Non-pigmented ciliary epithelial cell (primary cell): Measurements from ENCODE around the gene TMEM135.

ENCODE experiments used
- DNase-seq: peaks from one replicate; pipeline ENCODE4 v3.0.0-alpha.2; 2010; ENCODE audit warnings: low read depth

TMEM135 gene

DNA sequence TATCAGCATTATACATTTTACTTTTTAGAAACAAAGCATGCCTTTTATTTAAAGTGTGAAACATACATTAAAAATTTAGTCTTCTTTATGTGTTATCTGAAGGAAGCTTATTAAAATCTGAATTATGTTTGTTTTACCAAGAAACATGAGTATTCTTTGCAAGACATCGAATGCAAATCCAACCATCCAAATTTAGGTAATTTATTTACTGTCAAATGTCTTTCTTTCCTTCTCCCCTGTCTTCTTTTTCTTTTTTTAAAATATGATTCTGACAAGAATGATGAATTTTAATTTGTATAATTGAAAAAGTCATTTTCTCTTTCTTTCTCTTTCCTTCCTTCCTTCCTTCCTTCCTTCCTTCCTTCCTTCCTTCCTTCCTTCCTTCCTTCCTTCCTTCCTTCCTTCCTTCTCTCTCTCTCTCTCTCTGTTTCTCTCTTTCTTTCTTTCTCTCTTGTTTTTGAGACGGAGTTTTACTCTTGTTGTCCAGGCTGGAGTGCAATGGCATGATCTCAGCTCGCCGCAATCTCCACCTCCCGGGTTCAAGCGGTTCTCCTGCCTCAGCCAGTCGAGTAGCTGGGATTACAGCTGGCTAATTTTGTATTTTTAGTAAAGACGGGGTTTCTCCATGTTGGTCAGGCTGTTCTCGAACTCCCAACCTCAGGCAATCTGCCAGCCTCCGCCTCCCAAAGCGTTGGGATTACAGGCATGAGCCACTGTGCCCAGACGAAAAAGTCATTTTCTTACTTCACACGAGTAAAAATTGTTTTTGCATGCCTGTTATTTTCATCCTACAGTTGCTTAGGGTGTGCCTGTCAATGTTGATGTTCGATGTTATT is 157.5 kb downstream of the TMEM135 start:
- no peak for DNase-seq

DNA sequence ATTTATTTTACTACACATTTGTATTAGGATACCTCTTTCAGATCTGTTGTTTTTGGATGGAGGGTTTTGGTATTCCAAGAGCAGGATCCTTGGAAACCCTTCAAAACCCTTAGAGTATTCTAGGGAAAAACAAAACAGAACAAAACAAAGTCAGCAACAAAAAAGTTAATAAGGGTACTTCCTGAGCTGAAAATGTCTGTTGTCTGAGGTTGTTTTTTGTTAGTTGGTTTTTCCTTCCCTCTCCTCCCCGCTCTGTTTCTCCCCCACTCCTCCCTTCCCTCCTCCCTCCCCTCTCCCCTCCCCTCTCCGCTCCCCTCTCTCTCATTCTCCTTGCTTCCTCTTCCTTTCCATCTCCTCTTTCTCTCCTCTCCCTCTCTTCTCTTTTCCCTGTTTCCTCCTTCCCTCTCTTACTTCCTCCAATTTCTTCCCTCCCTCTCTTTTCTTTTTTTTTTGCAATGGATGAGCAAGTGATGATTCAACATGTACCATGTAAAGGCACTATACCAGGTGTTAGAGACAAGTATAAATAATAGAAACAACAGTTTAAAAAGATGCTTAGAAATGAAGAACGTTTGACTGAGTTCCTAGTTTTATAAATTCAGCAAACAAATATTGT is 160.6 kb downstream of the TMEM135 start:
- no peak for DNase-seq

DNA sequence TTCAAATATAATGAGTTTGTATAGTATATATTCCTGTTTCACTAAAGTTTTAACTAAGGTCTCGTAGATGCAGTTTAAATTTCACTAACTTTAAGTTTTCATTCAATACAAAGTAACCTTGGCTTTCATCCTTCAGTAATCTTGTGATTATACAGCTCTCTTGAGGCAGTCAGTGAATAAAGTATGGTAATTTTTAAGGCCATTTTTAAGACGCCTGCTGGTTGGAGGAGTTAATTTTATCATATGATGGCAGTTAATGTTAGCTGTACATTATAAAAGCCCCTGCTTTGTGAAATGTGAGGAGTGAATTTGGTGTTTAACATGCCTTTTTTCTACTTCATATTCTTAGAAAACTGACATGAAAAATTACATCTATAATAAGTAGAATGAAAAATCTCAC is 163.6 kb downstream of the TMEM135 start:
- no peak for DNase-seq

DNA sequence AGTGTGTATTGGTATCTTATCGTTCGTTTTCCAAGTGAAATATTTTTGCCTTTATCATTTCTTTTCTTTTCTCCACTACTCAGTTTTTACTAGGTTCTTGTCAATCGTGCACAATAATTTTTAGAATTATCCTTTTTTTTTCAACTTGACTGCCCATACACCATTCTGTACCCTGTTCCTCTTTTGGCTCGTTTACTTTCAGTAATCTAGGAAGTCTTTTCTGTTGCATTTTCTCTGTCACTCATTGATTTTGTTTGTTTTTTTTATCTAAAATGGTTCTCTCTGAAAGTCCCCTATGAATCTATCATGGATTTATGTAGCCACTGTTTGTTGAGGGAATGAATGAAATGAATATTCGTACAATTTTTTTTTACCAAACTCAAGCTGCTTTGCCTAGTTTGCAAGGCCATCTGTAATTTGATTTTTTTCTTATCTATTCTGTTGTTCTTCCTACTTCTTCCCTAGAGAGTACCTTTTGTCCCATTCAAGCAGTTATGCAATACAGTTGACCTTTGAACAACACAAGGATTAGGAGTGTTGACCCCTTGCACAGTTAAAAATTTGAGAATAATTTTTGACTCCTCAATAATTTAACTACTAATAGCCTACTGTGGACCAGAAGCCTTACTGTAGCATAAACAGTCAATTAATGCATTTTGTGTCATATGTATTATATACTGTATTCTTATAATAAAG is 166.3 kb downstream of the TMEM135 start:
- no peak for DNase-seq

DNA sequence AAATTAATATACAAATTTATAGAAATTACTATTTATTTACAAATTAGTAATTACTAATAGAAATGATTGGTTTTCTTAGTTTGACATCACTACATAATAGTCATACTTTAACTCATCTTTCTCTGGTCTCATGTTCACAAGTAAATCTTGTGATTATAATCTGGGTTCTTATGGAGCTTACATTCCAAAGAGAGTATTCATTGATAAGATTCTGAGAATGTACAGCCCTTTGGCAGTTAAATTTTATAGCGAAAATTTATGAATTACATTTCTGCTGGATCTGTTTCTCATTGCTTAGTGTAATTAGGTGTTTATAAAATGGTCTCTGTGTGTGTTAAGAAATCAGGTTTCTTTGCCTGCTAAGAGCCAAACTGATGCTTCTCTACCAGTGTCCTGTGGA is 175.2 kb downstream of the TMEM135 start:
- DNase-seq = no peak

DNA sequence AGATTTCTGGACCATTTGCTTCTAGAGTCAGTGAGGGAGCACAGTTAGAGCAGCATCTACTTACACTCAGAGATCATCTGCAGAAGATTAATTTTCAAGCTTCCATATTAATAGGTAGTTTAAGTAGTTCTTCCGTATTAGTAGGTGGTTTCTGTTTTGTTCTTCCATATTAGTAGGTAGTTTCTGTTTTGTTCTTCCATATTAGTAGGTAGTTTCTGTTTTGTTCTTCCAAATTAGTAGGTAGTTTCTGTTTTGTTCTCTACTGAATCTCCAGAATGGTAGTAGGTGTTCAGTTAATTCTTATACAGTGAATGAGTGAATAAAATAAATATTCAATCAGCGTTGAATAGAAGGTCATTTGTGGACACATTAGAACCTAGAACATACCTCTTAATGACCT is 175.7 kb downstream of the TMEM135 start:
- no peak for DNase-seq

DNA sequence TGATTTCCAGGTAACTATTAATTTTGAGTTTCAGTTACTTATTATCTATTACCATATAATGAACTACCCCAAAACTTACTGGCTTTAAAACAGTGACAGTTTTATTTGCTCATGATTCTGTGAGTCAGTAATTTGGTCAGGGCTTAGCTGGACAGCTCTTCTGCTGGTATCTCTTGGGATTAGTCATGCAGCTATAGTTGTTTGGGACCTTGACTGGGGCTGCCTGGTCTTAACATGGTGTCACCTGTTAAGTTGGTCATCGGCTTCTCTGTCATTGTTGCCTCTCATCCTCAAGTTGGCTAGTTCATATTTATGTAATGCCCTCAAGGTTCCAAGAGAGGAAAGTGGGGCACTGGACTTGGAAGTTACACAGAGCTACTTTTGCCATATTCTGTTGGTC is 177.5 kb downstream of the TMEM135 start:
- DNase-seq = no peak

DNA sequence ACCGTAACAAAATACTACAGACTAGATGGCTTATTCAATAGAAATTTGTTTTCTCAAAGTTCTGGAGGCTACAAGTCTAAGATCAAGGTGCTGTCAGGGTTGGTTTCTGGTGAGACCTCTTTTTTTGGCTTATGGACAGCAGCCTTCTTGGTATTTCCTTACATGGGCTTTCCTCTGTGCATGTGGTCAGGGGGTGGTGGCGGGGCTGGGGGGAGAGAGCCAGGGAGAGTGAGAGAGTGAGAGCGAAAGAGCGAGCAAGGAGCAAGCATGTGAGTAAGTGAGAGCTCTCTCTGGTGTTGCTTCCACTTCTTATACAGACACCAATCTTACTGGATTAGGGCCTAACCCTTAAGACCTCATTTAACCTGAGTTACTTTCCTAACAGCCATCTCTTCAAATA is 181.5 kb downstream of the TMEM135 start:
- DNase-seq = no peak

DNA sequence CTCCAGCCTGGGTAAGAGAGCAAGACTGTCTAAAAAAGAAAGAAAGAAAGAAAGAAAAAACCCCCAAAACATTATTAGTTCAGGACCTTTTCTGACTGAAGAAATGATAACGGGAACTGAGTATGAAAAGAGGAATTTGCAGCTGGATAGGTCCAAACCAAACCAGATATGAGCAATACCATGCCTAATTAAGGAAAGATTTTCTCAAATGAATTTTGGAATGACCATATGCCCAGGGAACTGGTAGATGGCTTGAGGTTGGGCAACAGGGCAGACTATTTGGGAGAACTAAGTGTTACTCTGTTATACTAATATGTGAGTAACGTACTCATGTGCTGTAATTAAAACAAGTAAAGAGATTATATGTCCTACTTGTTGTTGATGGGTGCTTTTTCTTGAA is 186.1 kb downstream of the TMEM135 start:
- DNase-seq = no peak

DNA sequence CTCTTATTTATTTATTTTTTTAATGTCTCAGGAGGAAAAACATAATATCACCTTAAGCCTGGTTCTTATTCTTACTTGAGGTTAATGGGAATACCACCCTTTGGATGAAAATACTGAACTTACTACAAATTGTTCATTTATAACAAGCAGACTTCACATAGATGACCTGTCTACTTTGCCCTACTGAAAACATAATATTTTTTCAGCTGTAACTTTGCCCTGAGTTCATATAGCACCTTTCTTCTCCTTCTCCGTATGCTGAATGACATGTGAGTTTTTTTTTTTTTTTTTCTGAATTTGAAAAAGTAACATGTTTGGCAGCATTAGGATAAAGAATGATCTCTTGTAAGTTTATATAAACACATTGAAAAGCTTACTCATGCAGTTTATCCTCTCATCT is 186.8 kb downstream of the TMEM135 start:
- no peak for DNase-seq

DNA sequence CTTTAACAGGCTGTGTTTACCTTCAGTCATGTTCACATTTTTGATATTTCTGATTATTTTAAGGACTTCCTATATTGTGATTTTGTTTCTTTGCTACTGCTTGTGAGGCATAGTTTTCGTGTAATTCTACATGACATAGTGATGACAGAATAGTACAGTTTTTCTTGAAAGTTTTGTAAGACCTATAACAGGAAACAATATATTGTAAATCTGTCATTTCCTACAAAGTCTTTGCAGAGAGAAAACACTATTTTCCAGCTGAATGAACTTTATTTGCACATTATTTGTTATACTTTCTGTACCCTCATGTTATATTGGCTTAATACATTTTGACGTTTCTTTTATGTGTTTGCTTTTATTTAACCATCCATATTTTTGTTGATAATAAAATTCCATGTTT is 191.1 kb downstream of the TMEM135 start:
- DNase-seq = no peak

DNA sequence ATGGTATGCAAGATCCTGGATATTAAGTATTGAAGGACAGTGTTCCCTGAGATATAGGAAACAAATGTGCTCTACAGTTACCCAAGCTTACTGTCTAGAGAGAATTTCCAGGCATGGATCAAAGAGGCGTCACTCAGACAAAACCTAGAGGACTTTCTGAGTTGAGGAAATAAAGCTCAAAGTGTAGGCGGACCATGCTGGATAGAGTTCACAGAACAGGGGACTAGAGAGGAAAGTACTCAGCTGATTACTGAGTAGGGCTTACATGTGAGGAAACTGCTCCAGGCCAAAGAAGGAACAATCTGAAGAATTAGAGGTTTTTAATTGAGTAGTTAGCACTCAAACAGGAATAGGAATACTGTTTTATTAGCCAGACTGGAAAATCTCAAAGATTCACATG is 193.3 kb downstream of the TMEM135 start:
- DNase-seq = no peak

DNA sequence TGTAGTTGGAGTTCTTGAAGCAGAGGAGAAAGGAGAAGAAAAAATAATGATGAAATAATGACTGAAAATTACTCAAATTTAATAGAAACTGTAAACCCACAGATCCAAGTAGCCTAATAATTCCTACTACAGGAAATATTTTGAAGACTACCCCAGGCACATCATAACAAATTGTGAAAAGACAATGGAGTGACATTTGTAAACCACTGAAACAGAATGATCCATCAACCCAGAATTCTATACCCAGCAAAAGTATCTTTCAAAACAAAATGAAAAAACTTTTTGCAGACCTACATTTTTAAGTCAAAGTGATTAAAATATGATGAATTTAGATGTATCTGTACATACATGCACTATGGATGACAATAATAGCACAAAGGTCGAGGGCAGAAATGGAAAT is 194.6 kb downstream of the TMEM135 start:
- DNase-seq = no peak

DNA sequence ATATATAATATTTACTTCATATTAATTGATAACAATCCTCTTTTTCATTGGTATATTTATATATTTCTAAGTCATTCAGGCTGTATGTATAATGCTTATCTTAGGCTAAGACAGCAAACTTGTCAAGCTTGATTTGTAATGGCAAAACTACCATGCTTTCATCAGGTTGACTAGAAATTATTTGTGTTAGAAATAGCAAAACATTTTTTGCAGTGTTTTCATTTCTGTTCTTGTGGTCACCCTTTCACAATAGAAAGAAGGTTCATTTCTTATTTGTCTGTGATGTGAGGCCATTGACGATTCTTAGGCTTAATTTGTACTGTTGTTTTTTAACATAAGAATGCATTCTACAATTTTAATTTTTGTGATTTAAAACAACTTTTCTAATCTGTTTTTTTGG is 197.6 kb downstream of the TMEM135 start:
- no peak for DNase-seq

DNA sequence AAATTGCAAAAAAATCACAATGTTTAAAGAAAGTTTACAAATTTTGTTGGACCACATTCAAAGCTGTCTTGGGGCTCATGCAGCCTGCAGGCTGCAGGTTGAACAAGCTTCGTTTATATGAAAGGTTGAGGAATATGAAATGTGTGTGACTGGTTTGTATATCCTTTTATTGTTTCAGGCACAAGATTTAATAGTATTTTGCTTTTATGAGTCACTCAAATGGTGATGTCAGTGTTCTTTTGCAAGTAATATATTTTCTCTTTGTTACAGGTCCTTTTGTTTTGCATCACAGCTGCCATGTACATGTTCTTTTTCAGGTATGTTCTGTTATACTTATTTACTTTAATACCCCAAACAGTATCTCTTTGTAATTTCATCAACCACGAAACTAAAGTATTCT is 198.6 kb downstream of the TMEM135 start:
- DNase-seq = no peak

DNA sequence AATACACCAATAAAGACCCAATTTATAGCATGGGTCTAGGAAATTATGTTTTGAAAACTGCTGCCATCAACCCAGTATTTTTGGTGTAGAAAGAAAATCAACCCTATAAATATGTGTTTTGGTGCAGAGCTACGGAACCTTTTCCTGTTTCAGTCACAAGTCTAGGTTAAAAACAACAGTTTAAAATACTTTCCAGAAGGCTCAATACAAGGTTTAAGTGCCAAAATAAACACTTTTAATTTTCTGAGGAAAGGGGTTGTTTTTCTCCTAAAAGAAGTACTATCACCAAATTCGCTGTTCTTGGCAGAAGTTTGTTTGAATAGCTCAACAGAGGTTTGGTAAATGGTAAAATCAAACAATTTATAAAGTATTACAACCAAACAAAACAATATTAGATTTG is 201.3 kb downstream of the TMEM135 start:
- no peak for DNase-seq

DNA sequence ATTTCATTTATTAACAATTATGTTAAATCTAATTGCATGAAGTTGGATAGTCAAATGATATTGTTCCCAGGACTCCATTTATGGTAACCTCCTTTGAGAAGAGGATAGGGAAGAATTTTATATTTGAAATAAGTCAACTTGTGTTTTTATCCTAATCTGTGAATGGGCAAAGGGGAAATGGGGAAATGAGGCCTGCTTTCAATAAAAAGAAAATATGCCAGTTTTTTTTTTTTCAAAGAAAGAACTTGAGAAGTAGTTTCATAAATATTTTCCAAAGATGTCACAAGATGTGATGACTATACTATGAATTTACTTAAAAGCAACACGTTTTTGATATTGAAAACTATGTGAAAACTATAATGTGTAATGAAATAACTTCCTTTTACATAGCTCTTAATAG is 201.8 kb downstream of the TMEM135 start:
- DNase-seq = no peak

DNA sequence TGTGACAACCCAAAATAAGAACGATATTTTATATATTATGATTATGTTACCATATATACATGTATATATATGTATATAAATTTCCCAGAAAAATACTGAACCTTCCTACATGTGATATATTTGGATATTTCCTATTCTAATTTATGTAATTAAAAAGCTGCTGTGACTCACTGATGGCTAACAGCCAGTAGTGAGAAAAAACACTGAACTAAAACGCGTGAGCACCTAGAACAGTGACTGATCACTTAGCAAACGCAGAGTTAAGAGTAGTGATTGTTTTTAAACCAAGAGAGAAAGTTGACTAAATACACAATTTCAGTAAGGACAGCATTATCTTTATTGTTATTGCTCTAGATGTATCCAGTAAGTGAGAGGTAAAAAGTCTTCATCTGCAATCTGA is 213.8 kb downstream of the TMEM135 start:
- no peak for DNase-seq

DNA sequence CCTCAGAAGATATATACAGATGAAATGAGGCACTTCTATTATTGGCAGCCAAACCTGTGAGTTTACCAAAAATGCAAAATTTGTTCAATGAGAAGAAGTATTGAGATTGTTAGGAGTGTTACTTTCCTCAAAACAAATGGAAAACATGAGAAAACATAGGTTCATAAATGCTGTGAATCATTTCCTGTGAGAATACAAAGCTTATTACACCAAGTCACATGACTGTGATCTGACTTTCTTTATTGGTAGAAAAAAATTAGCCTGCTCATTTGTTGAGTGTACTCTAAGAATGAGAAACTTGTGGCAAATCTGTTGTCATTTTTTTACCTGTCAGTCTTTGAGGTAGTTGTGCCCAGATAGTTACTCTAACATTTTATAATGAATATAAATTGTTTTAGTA is 215.1 kb downstream of the TMEM135 start:
- DNase-seq = no peak

DNA sequence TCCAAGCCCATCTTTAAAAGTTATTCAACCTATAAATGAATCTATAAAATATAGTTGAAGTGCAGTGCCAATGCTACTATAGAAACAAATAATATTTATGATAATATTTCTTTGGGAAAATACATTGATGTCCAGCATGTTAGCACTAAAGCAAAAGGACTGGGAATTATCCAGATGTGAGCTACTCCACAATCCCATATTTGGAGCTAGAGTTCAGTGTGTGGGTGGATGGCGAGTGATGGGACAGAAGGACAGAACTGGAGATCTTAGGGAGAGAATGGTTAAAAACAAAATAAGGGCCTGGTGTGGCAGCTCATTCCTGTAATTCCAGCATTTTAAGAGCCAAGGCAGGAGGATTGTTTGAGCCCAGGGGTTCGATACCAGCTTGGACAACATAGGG is 216.8 kb downstream of the TMEM135 start:
- DNase-seq = no peak

DNA sequence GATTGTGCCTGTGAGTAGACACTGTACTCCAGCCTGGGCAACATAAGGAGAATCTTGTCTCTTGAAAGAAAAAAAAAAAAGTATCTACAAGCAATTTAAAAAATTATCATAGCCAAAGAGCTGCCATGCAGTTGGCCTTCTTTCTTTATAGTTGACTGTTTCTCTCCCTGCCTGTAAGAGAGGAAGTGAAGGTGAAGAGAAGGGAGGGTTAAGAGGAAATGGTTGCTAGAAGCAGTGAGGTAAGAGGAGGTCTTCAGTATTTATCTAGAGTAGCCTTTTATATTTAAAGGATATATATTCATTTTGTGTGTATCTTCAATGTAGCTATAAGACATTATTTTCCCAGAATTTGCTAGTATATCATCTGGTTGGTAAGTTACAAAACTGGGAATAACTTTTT is 217.9 kb downstream of the TMEM135 start:
- no peak for DNase-seq

DNA sequence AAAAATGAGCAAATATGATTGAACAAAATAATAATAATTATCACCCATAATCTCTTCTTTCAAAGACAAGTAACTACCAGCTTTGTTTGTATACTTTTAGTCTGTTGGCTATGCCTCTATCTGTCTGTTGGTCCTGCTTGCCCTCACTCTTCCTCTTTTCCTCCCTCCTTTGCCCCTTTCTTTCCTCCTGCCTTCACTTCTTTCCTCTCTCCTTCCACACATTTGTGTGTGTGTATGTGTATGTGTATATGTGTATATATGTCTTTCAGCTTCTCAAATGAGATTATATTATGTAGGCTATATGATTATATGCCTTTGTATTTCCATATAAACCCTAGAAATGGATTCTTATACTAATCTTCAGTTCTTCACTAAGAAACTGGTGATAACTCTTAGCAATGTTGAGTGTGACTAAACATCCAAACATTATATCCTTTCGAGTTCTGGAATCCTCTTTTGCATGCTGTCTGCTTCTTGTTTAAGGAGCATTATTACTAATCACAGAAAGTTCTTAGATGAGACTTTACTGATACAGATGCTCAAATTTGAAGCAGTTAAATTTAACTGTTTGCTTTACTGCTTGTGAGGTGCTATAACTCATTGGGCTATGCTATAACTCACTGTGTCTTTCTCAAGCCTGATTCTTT is 219.1 kb downstream of the TMEM135 start:
- no peak for DNase-seq
